GM10266 (cell line): ENCODE results near the gene TNFSF12.
"Not testable (repeated sequence)": the region's sequence is repeated elsewhere in the genome, so short reads cannot be mapped to it uniquely, and the experiment has no call there.

Experiments used
- DNase-seq: peaks from one replicate; pipeline ENCODE4 v3.0.0; 2012; ENCODE audit errors: extremely low spot score
- TF ChIP-seq, protein P1 (sequence below): IDR thresholded peaks from 2 replicates; pipeline ENCODE4 v1.5.1; 2012; ENCODE audit warnings: mild to moderate bottlenecking, low read depth; ENCODE audit not compliant: control insufficient read depth, insufficient read depth; ENCODE audit errors: missing control alignments

Gene TNFSF12

DNA sequence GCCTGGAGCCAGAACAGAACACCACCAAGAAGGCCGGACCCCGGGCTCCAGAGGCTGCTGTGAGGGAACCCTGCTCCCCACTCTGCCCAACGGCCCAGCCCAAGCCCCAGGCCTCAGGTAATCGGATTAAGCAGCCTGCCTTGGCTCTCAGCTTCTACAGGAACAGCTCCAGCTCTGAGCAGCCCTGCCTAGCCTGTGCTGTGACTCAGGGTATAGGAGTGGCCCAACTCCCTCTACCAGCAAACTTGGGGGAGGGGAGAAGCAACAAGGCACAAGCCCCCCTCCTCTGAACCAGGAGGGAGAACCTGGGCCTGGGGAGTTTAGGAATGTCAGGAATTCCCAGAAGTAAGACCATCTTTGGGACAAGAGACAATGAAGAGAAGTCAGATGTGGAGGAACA, 41.9 kb downstream of the TNFSF12 start:
- TF ChIP-seq, protein P1, sequence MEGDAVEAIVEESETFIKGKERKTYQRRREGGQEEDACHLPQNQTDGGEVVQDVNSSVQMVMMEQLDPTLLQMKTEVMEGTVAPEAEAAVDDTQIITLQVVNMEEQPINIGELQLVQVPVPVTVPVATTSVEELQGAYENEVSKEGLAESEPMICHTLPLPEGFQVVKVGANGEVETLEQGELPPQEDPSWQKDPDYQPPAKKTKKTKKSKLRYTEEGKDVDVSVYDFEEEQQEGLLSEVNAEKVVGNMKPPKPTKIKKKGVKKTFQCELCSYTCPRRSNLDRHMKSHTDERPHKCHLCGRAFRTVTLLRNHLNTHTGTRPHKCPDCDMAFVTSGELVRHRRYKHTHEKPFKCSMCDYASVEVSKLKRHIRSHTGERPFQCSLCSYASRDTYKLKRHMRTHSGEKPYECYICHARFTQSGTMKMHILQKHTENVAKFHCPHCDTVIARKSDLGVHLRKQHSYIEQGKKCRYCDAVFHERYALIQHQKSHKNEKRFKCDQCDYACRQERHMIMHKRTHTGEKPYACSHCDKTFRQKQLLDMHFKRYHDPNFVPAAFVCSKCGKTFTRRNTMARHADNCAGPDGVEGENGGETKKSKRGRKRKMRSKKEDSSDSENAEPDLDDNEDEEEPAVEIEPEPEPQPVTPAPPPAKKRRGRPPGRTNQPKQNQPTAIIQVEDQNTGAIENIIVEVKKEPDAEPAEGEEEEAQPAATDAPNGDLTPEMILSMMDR: no peak
- DNase-seq: no peak

- TF ChIP-seq, protein P1: no peak
- DNase-seq: no peak
These were observed 42.7 kb downstream of the TNFSF12 start for GRCh38 chr17:7591596-7591995.

DNA sequence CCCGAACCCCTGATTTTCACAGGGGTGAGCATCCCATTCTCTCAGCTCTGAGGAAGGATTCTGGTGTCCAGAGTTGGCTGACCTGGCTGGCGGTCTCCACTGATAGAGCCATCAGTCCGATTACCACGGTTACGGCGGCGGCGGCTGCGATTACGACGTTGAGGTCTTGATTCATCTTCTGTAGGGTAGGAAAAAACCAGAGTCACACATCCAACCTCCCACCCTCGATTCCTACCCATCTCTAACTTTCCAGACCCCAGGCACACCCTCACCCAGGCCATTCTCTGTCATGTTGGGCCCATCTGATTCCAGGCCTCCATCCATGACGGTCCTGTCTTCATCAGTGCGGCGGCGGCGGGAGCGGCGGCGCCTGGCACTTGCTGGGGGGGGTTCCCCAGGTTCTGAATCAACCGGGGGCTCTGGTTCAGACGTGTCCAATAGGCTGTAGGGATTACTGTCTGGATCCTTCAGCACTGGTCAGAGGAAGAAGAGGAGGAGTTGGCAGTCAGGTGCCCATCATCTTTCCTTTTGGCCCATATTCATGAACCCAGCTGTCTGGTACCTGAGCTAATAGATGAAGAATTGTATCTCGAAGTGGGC, 43.7 kb downstream of the TNFSF12 start:
- no peak for DNase-seq
- TF ChIP-seq, protein P1: no peak

GRCh38 chr17:7593296-7593695, 44.4 kb downstream of the TNFSF12 start:
- DNase-seq: no peak
- TF ChIP-seq, protein P1: no peak

- not testable (repeated sequence) for DNase-seq
These were observed 48.7 kb downstream of the TNFSF12 start for GRCh38 chr17:7597561-7597960.

- DNase-seq: no peak
- TF ChIP-seq, protein P1: no peak
These were observed 57.4 kb downstream of the TNFSF12 start for GRCh38 chr17:7606280-7606679.
